HL-60 (cell line): ENCODE data around the gene PPP6R2.

Experiments
- DNase-seq, 2 experiments: peaks; one replicate each; pipeline ENCODE4 v3.0.0-alpha.2; 2010 to 2020; ENCODE audit warnings: low read depth in 1 of 2, low spot score in 1 of 2
- H3K27ac ChIP-seq: fragments of 250-450 bp; sonication (Bioruptor Pico); replicated peaks from 2 replicates; pipeline ENCODE4 v1.5.1; 2020; ENCODE audit warnings: mild to moderate bottlenecking, moderate library complexity
- H3K27me3 ChIP-seq: fragments of 250-450 bp; sonication (Bioruptor Pico); 2 replicates; pipeline ENCODE4 v1.5.1; 2021; ENCODE audit warnings: mild to moderate bottlenecking, moderate library complexity; ENCODE audit not compliant: insufficient read depth, poor library complexity, severe bottlenecking
- H3K4me3 ChIP-seq: replicated peaks from 2 replicates; pipeline ENCODE4 v1.5.1; 2011; ENCODE audit warnings: mild to moderate bottlenecking, control low read depth, low read length; ENCODE audit not compliant: insufficient read depth
- CTCF ChIP-seq: IDR thresholded peaks from one replicate; pipeline ENCODE4 v1.5.1; 2011; ENCODE audit warnings: low read length, control low read depth, inconsistent platforms; ENCODE audit not compliant: insufficient read depth
- GABPA ChIP-seq: IDR thresholded peaks from 2 replicates; pipeline ENCODE4 v1.6.1; 2012; ENCODE audit warnings: low read depth
- POLR2AphosphoS5 ChIP-seq: IDR thresholded peaks from 2 replicates; pipeline ENCODE4 v1.6.1; 2012; ENCODE audit warnings: low read depth
- REST ChIP-seq: IDR thresholded peaks from 2 replicates; pipeline ENCODE4 v1.6.1; 2012; ENCODE audit warnings: low read depth; ENCODE audit not compliant: insufficient replicate concordance
- SPI1 ChIP-seq: IDR thresholded peaks from 2 replicates; pipeline ENCODE4 v1.6.1; 2012; ENCODE audit warnings: low read depth, mild to moderate bottlenecking, borderline replicate concordance

The PPP6R2 gene

GRCh38 chr22:50481045-50481439 lies 137.9 kb downstream of the PPP6R2 start:
- DNase-seq = no peak
- peaks cover 25% of the 10 kb centered on the region for H3K27me3 ChIP-seq
- peak overlapping the region; percentile 35 for H3K4me3 ChIP-seq
- no peak for TF ChIP-seq REST
- no peak for TF ChIP-seq SPI1
- TF ChIP-seq POLR2AphosphoS5 = no peak
- no peak for TF ChIP-seq CTCF
- no peak for TF ChIP-seq GABPA
- H3K27ac ChIP-seq = no peak overlapping the region

DNA sequence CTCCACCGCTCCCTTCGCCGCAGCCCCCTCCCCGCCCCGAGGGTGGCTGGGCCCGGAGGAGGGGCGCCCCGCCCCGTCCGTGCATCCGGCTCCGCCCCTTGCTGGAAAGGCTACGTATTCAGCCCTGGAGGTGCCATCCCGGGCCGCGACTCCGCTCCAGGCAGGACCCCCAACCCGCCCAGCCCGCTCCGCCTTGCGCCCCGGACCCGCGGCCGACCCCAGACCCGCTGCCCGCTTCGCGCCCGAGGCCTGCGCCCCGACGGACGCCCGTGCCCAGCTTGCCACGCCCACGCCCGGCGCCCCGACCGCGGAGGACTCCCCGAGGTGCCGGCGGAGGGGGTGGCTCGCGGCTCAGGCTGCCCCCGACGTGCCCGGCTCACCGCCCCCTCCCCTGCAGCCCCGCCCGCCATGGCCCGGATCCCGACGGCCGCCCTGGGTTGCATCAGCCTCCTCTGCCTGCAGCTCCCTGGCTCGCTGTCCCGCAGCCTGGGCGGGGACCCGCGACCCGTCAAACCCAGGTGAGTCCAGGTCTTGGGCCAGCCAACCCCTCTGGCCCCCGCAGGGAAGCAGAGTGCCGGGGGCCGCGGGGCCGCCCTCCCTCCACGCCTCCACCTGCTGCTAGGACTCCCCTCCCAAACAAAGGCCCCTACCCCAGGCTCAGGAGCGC lies 138.4 kb downstream of the PPP6R2 start, which contains the start of gene ADM2:
TSS of gene ADM2 (plus strand) at position 104 of the 667 bp plus-strand sequence. CDS start at position 409, 305 bp downstream.
- Histone ChIP-seq H3K27ac (no peak within 1 kb of the TSS), H3K27me3 (peaks cover 25% of the 10 kb centered on the region), H3K4me3 (peak within 1 kb of the TSS; percentile 35)
- TF ChIP-seq POLR2AphosphoS5 (no peak), GABPA (no peak), CTCF (no peak), REST (no peak), SPI1 (no peak)
- no peak for DNase-seq

GRCh38 chr22:50482107-50483074 lies 139.3 kb downstream of the PPP6R2 start:
- H3K4me3 ChIP-seq = no peak overlapping the region; the same call in 1 of the 2 replicates
- DNase-seq = no peak
- H3K27ac ChIP-seq = no peak overlapping the region
- peaks cover 25% of the 10 kb centered on the region for H3K27me3 ChIP-seq
- TF ChIP-seq POLR2AphosphoS5 (no peak), REST (no peak), SPI1 (no peak), CTCF (no peak), GABPA (no peak)
